ENCODE results near the gene ZNF296.

ZNF296 gene

GRCh38 chr19:45037393-45038169, 38.7 kb downstream of the ZNF296 start:
- no peak for DNase-seq (ENCODE audit: low read depth)
- H3K4me3 ChIP-seq (ENCODE audit: low read depth, low read length): no peak overlapping the region
- TF ChIP-seq, protein P1, sequence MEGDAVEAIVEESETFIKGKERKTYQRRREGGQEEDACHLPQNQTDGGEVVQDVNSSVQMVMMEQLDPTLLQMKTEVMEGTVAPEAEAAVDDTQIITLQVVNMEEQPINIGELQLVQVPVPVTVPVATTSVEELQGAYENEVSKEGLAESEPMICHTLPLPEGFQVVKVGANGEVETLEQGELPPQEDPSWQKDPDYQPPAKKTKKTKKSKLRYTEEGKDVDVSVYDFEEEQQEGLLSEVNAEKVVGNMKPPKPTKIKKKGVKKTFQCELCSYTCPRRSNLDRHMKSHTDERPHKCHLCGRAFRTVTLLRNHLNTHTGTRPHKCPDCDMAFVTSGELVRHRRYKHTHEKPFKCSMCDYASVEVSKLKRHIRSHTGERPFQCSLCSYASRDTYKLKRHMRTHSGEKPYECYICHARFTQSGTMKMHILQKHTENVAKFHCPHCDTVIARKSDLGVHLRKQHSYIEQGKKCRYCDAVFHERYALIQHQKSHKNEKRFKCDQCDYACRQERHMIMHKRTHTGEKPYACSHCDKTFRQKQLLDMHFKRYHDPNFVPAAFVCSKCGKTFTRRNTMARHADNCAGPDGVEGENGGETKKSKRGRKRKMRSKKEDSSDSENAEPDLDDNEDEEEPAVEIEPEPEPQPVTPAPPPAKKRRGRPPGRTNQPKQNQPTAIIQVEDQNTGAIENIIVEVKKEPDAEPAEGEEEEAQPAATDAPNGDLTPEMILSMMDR (IDR thresholded peaks at IDR 0.05; ENCODE audit: insufficient read depth, low read depth, low read length, missing control alignments): no peak

DNA sequence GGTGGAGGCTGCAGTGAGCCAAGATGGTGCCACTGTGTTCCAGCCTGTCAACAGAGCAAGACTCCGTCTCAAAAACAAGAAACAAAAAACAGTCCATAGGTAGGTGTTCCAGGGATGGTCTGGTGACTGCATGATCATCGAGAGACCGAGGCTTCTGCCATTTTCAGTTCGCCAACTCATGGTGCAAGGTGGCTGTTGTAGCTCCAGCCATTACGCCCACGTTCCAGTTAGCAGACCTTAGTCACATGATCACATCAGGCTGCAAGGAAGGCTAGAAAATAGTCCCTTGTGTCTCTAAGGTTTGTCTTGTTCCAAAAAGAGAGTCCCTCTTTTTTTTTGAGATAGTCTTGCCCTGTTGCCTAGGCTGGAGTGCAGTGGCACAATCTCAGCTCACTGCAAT, 40.5 kb downstream of the ZNF296 start:
- DNase-seq (ENCODE audit: low read depth): no peak
- no peak overlapping the region for H3K4me3 ChIP-seq (ENCODE audit: low read depth, low read length)
- TF ChIP-seq, protein P1 (IDR thresholded peaks at IDR 0.05; ENCODE audit: insufficient read depth, low read depth, low read length, missing control alignments): no peak

GRCh38 chr19:45032421-45032820, 43.9 kb downstream of the ZNF296 start:
- no peak overlapping the region for H3K4me3 ChIP-seq (ENCODE audit: low read depth, low read length)
- TF ChIP-seq, protein P1 (IDR thresholded peaks at IDR 0.05; ENCODE audit: insufficient read depth, low read depth, low read length, missing control alignments): no peak
- no peak for DNase-seq (ENCODE audit: low read depth)

GRCh38 chr19:45030825-45031224, 45.5 kb downstream of the ZNF296 start:
- DNase-seq (ENCODE audit: low read depth): no peak
- TF ChIP-seq, protein P1 (IDR thresholded peaks at IDR 0.05; ENCODE audit: insufficient read depth, low read depth, low read length, missing control alignments): no peak
- no peak overlapping the region for H3K4me3 ChIP-seq (ENCODE audit: low read depth, low read length)

- TF ChIP-seq, protein P1 (IDR thresholded peaks at IDR 0.05; ENCODE audit: insufficient read depth, low read depth, low read length, missing control alignments): no peak
- no peak for DNase-seq (ENCODE audit: low read depth)
Measured at GRCh38 chr19:45027371-45027770, 48.9 kb downstream of the ZNF296 start.

DNA sequence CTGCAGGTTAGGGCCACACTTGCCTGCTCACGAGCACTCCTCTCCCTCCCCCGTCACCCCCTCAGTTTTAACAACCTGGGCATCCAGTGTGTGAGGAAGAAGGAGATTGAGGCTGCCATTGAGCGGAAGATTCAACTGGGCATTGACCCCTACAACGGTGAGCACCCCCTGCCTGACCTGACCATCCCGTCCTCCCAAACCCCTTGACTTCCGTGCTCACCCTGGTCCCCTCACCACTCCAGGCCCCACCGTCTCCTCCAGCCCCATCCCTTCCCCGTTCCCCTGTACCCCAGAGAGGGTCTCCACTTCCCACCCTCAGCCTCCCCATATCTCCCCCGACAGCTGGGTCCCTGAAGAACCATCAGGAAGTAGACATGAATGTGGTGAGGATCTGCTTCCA, 51.0 kb downstream of the ZNF296 start:
- TF ChIP-seq, protein P1 (IDR thresholded peaks at IDR 0.05; ENCODE audit: insufficient read depth, low read depth, low read length, missing control alignments): no peak
- DNase-seq (ENCODE audit: low read depth): no peak

More at GRCh38 chr19:45027371-45027770, 48.9 kb downstream of the ZNF296 start:
- no peak overlapping the region for H3K4me3 ChIP-seq (ENCODE audit: low read depth, low read length)

DNA sequence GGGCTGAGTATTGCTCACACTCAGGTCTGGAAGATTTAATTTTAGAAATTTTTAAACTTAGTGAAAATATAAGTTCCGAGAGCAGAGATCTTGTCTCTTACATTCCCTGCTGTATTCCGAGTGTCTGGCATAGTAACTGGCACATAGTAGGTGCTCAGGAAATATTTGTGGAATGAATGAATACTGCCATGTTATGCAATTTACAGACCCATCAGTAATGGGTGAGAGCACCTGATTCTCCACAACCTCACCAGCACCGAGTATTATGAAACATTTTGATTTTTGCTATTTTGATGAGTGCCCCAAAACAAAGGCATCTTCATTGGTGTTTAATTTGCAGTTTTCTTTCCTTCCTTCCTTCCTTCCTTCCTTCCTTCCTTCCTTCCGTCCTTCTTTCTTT, 53.2 kb downstream of the ZNF296 start:
- TF ChIP-seq, protein P1 (IDR thresholded peaks at IDR 0.05; ENCODE audit: insufficient read depth, low read depth, low read length, missing control alignments): no peak
- DNase-seq (ENCODE audit: low read depth): no peak
- no peak overlapping the region for H3K4me3 ChIP-seq (ENCODE audit: low read depth, low read length)

More for the DNA sequence above, 51.0 kb downstream of the ZNF296 start:
- H3K4me3 ChIP-seq (ENCODE audit: low read depth, low read length): no peak overlapping the region
